Osteoblast (primary cell): ENCODE data around the gene FARS2. TPM values are rescaled to one million over a fixed set of nuclear protein-coding genes. Genes with fewer than 3 reads are reported as not detected.

Source experiments
- DNase-seq: peaks from one replicate; pipeline ENCODE4 v3.0.0; 2011; ENCODE audit warnings: low spot score, mixed read lengths; ENCODE audit not compliant: insufficient read length; ENCODE audit errors: missing footprints
- H2AFZ ChIP-seq: 2 replicates; pipeline ENCODE4 v1.6.0; 2011; ENCODE audit warnings: mild to moderate bottlenecking, low read length
- H3K27ac ChIP-seq: 2 replicates; pipeline ENCODE4 v1.5.1; 2011; ENCODE audit warnings: mild to moderate bottlenecking, low read depth, low read length, moderate library complexity
- H3K27me3 ChIP-seq: 2 replicates; pipeline ENCODE4 v1.6.0; 2012; ENCODE audit warnings: mild to moderate bottlenecking, control low read depth, inconsistent platforms, low read length, moderate library complexity; ENCODE audit not compliant: insufficient read depth
- H3K36me3 ChIP-seq: 2 replicates; pipeline ENCODE4 v1.5.1; 2011; ENCODE audit warnings: mild to moderate bottlenecking, low read length, control low read depth, moderate library complexity; ENCODE audit not compliant: insufficient read depth
- H3K4me1 ChIP-seq: 2 replicates; pipeline ENCODE4 v1.5.1; 2011; ENCODE audit warnings: mild to moderate bottlenecking, low read length, control low read depth, moderate library complexity; ENCODE audit not compliant: insufficient read depth
- H3K4me2 ChIP-seq: 2 replicates; pipeline ENCODE4 v1.6.0; 2011; ENCODE audit warnings: mild to moderate bottlenecking, low read length; ENCODE audit not compliant: insufficient read depth
- H3K4me3 ChIP-seq: fragments of 200-600 bp; sonication (generic); 3 replicates; pipeline ENCODE4 v1.5.1; 2012; ENCODE audit warnings: mild to moderate bottlenecking, low read length, inconsistent platforms; ENCODE audit not compliant: insufficient read depth
- H3K79me2 ChIP-seq: 2 replicates; pipeline ENCODE4 v1.6.0; 2012; ENCODE audit warnings: mild to moderate bottlenecking, low read length, control low read depth, inconsistent platforms; ENCODE audit not compliant: insufficient read depth
- H3K9me3 ChIP-seq: 2 replicates; pipeline ENCODE4 v1.5.1; 2011; ENCODE audit warnings: low read depth, low read length, control low read depth
- H4K20me1 ChIP-seq: 2 replicates; pipeline ENCODE4 v1.6.0; 2012; ENCODE audit warnings: mild to moderate bottlenecking, low read length, control low read depth; ENCODE audit not compliant: insufficient read depth
- total RNA-seq: library from RNA; depleted of rRNA; stranded (reverse); fragments of >200 nt; gene quantifications from 2 replicates; pipeline ENCODE4 v1.2.3, GENCODE V29; 2012
- TF ChIP-seq, protein P1 (sequence below): IDR thresholded peaks from 2 replicates; pipeline ENCODE4 v1.5.1; 2011; ENCODE audit warnings: mild to moderate bottlenecking, low read depth, low read length, moderate library complexity; ENCODE audit errors: extremely low read depth

The FARS2 gene
- total RNA-seq, 1 donor = 29.7 TPM

DNA sequence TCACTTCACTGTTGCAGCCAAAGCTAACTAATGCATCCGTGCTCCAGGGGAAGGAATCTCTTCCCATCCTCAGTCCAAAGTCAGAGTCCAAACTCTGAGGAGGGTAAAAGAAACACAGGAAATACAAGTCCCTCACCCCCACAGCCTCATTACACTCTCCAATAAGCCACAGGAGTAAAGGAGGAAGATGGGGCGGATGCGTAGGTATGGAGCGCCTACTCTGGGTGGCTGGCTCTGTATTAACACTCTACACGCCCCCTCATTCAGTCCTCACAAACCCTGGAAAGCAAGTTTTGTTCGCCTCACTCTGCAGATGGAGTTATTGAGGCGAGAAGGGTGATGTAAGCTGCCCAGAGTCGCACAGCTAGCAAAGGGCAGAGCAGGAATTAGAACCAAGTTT, 502.6 kb downstream of the FARS2 start:
- Histone ChIP-seq H2AFZ (peak overlapping the region; percentile 36), H3K4me3 (no peak overlapping the region), H3K36me3 (no peaks in the 10 kb centered on the region), H3K27me3 (no peaks in the 10 kb centered on the region), H3K4me2 (peak overlapping the region; percentile 38), H3K9me3 (no peaks in the 10 kb centered on the region), H3K79me2 (no peaks in the 10 kb centered on the region), H4K20me1 (peaks cover 7% of the 10 kb centered on the region), H3K4me1 (peaks cover 28% of the 10 kb centered on the region), H3K27ac (peak overlapping the region; percentile 62)
- TF ChIP-seq, protein P1, sequence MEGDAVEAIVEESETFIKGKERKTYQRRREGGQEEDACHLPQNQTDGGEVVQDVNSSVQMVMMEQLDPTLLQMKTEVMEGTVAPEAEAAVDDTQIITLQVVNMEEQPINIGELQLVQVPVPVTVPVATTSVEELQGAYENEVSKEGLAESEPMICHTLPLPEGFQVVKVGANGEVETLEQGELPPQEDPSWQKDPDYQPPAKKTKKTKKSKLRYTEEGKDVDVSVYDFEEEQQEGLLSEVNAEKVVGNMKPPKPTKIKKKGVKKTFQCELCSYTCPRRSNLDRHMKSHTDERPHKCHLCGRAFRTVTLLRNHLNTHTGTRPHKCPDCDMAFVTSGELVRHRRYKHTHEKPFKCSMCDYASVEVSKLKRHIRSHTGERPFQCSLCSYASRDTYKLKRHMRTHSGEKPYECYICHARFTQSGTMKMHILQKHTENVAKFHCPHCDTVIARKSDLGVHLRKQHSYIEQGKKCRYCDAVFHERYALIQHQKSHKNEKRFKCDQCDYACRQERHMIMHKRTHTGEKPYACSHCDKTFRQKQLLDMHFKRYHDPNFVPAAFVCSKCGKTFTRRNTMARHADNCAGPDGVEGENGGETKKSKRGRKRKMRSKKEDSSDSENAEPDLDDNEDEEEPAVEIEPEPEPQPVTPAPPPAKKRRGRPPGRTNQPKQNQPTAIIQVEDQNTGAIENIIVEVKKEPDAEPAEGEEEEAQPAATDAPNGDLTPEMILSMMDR = no peak
- no peak for DNase-seq

DNA sequence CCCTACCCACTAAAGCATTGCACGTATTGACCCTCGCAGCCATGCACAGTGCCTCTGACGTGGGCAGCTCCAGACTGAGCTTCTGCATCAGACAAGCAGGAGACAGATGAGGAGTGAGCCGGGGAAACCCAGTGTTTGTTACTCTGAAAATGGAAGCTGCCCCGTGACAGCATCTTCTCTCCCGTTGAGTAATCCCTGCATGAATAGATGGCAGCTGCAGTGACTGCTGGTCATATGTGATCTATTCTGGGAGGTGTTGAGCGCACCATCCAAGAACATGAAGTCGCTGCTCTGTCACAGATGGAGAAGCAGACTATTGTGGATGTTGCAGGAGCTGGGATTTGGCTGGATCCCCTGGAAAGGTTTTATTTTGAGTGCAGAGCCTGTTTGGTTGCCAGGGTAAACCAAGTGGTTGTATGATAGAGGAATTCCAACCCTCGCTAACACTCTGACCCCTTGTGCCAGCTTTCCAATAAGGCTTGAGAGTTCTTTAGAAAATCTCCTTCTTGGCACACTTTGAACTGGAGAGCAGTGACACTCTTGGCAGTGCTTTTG, 503.2 kb downstream of the FARS2 start:
- peak overlapping the region; percentile 38 for H3K4me2 ChIP-seq
- H2AFZ ChIP-seq = peak overlapping the region; percentile 36
- no peaks in the 10 kb centered on the region for H3K9me3 ChIP-seq
- no peak overlapping the region for H3K4me3 ChIP-seq
- peaks cover 7% of the 10 kb centered on the region for H4K20me1 ChIP-seq
- peak overlapping the region; percentile 62 for H3K27ac ChIP-seq
- H3K36me3 ChIP-seq = no peaks in the 10 kb centered on the region
- H3K4me1 ChIP-seq = peaks cover 28% of the 10 kb centered on the region
- H3K79me2 ChIP-seq = no peaks in the 10 kb centered on the region
- DNase-seq = peak; percentile 84
- TF ChIP-seq, protein P1 = no peak
- H3K27me3 ChIP-seq = no peaks in the 10 kb centered on the region

DNA sequence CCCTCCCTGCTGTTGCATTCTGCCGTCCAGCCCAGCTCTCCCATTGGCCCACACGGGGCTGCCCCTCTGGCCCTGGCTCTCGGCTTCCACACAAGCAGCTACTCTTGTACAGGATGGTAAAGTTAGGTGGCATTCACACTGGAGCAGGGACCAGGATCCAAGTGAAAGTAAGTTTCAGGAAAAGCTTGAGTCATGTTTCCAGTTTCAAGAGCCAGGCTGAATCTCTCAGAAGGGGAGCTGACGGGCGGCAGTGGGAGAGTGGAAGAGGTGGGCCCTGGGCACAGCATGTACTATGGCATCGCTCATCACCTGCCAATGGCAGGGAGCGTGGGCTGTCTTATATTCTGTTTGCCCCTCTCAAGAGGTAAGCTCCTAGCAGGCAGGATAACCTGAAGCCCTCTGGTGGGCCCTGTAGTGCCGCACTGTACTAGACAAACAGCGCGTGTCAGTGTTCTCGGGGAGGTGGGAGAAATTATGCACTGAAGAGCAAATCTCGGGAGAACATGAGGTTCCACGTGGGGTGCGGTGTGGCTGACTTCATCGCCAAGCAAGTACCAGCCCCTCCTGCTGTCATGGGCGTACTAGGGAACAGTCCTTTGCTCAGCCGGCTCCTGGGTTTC, 503.9 kb downstream of the FARS2 start:
- Histone ChIP-seq H3K4me1 (peaks cover 28% of the 10 kb centered on the region), H3K36me3 (no peaks in the 10 kb centered on the region), H2AFZ (no peak overlapping the region), H3K27me3 (no peaks in the 10 kb centered on the region), H3K4me3 (no peak overlapping the region), H3K79me2 (no peaks in the 10 kb centered on the region), H4K20me1 (peaks cover 7% of the 10 kb centered on the region), H3K27ac (peak overlapping the region; percentile 1), H3K9me3 (no peaks in the 10 kb centered on the region), H3K4me2 (no peak overlapping the region)
- DNase-seq = no peak
- TF ChIP-seq, protein P1 = no peak

DNA sequence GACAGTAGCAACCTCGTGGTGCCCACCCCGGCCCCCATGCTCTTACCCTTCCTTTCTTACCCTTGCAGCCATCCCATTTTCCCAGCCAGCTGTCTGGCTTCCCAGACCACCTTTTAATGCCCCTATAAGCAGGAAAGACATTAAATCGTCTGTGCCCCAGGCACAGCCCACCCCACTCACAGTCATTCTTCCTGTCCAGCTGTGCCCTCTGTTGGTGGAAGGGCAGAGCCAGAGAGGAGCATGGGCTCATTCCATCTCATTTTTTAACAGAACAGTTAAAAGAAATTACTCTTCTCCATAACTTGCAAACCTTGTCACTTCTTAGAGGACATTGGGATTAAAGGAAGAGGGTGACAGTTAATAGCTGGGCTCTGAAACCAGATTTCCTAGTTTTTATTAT, 504.9 kb downstream of the FARS2 start:
- H3K27ac ChIP-seq = no peak overlapping the region
- H3K27me3 ChIP-seq = no peaks in the 10 kb centered on the region
- H3K9me3 ChIP-seq = no peaks in the 10 kb centered on the region
- no peaks in the 10 kb centered on the region for H3K36me3 ChIP-seq
- no peaks in the 10 kb centered on the region for H3K79me2 ChIP-seq
- TF ChIP-seq, protein P1 = peak; percentile 49
- H3K4me3 ChIP-seq = no peak overlapping the region
- H4K20me1 ChIP-seq = peaks cover under 1% of the 10 kb centered on the region
- no peak overlapping the region for H2AFZ ChIP-seq
- no peak overlapping the region for H3K4me2 ChIP-seq
- no peak for DNase-seq
- peaks cover 24% of the 10 kb centered on the region for H3K4me1 ChIP-seq
